ENCODE results near the gene SNRPD1.
A peak's percentile ranks its signal among the peaks of the same experiment; 100 is the strongest.
"Not testable (repeated sequence)": the region's sequence is repeated elsewhere in the genome, so short reads cannot be mapped to it uniquely, and the experiment has no call there.

SNRPD1 gene
- 18.9 to 199 (median 32.9) reads per million in 3 experiments for total RNA-seq

GRCh38 chr18:21612125-21613039 lies at the start of gene SNRPD1:
SNRPD1 (plus strand) TSS chr18:21612314; CDS start chr18:21612430, 116 bp downstream.
- peak; percentile 83 for DNase-seq

GRCh38 chr18:21571772-21572171 lies 40.3 kb upstream of the SNRPD1 start:
- no peak for DNase-seq

- no peak for DNase-seq
These were observed 36.5 kb upstream of the SNRPD1 start for GRCh38 chr18:21575656-21576055.

- no peak for DNase-seq
These were observed 27.7 kb upstream of the SNRPD1 start for GRCh38 chr18:21584391-21584790.

- DNase-seq: not testable (repeated sequence)
These were observed 19.8 kb upstream of the SNRPD1 start for GRCh38 chr18:21592361-21592760.

GRCh38 chr18:21593540-21594257 lies 18.4 kb upstream of the SNRPD1 start:
- no peak for DNase-seq

GRCh38 chr18:21597620-21598019 lies 14.5 kb upstream of the SNRPD1 start:
- no peak for DNase-seq

GRCh38 chr18:21598726-21599584 lies 13.2 kb upstream of the SNRPD1 start:
- no peak for DNase-seq

GRCh38 chr18:21599585-21600525 lies 12.3 kb upstream of the SNRPD1 start:
- no peak for DNase-seq

- DNase-seq: peak; percentile 97
These were observed 11.3 kb upstream of the SNRPD1 start, which contains the start of gene ESCO1 for GRCh38 chr18:21600526-21601410. ESCO1 (minus strand) TSS chr18:21600704; CDS start chr18:21574843, 25,861 bp downstream.

- no peak for DNase-seq
These were observed 9.9 kb upstream of the SNRPD1 start for GRCh38 chr18:21602299-21602587.

GRCh38 chr18:21604671-21605070 lies 7.4 kb upstream of the SNRPD1 start:
- DNase-seq: no peak

GRCh38 chr18:21605213-21605612 lies 6.9 kb upstream of the SNRPD1 start:
- no peak for DNase-seq

- DNase-seq: not testable (repeated sequence)
These were observed 551 bp upstream of the SNRPD1 start for GRCh38 chr18:21611401-21612124.

GRCh38 chr18:21621640-21622039 lies 9.5 kb downstream of the SNRPD1 start:
- DNase-seq: not testable (repeated sequence)

GRCh38 chr18:21629089-21629832 lies 17.1 kb downstream of the SNRPD1 start:
- DNase-seq: no peak

- DNase-seq: no peak
These were observed 20.3 kb downstream of the SNRPD1 start for GRCh38 chr18:21632393-21632792.

GRCh38 chr18:21634588-21635199 lies 22.6 kb downstream of the SNRPD1 start:
- no peak for DNase-seq

GRCh38 chr18:21636769-21637168 lies 24.7 kb downstream of the SNRPD1 start:
- no peak for DNase-seq
